NCI-H82 treated with DMSO at 0.1 percent for 48 hours (cell line): ENCODE results near the gene CBX8.
"Not testable (repeated sequence)": the region's sequence is repeated elsewhere in the genome, so short reads cannot be mapped to it uniquely, and the experiment has no call there.

Source experiments
- DNase-seq: peaks from one replicate; lab custom pipeline; 2025; ENCODE audit not compliant: unreplicated experiment; lab: John Stamatoyannopoulos, UW

Gene CBX8

DNA sequence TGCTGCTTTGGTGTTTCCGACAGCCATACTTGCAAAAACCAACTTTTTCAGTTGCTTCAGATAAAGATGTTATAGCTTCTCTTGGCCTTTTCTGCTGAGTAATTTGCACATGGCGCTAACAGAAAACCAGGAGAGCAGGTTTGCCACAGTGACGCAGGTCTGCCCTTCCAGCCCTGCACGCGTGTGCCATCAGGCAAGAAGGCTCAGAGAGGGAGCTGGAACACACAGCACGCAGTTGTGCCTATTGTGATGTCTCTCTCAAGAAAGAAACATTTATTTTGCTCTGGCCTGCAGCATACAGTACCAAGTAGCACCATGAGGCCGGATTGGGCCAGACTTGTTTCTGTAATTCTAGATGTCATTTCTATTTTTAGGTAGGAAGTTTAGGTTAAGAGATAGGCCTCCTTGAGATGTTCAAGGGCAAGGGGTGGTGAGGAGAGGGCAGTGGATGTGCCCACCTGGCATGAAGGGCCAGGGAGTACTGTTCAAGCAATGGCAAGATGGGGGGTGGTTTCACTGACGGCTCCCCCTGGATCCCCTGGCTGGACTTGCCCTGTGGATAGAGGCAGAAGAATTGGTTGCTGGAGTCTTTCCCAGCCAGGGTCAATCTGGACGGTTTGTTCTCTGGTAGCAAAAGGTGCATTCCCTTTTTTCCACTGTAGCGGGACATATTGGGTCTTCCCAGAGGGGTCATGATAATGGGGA, 17.1 kb downstream of the CBX8 start:
- DNase-seq = no peak

GRCh38 chr17:79779084-79779529, 17.8 kb downstream of the CBX8 start:
- DNase-seq = no peak

DNA sequence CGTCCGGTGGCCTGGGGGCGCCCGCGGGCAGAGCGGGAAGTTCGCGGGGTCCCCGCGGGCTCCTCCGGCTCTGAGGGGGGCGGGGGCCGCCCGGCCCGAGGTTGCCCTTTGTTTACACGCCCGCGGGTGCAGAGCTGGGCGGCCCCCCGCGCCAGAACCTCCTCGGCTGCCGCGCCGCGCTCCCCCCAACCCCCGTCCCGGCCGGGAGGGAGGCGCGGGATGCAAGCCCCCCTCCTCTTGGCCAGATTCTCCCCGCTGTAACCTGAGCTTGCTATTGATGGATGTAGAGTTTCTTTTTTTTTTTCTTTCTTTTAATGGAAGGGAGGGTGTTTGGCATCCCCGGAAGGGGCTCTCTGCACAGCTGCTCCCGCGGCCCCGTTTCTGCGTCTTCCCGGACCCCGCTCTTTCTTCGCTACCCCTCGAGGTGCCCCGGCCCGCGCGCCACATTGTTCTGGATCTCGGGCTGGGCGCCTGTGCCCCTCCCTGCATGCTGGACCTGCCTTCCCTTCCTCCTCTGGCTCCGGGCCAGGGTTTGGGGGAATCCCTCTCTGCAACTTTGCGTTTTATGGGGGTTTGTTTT, 18.3 kb downstream of the CBX8 start:
- no peak for DNase-seq

DNA sequence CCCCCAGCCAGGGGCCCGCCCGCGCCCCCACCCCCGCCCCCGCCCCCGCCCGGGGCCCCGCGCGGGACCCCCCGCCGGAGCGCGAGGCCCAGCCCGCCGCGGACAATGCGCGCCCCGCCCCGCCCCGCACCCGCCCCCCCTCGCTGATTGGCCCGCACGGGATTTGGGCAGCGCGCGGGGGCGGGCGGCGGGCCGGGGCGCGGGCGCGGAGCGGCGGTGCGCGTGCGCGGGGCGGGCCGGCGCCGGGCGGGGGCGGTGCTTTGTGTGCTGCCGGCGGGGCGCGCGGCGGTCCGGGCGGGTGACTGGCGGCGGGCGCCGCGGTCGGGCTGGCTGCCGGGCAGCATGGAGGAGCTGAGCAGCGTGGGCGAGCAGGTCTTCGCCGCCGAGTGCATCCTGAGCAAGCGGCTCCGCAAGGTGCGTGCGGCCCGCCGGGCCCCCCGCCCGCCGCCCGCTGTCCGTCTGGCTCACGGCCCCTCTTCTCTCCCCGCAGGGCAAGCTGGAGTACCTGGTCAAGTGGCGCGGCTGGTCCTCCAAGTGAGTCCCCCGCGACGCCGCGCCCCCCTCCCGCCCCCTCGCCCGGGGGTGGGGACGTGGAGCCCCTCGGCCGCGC, 18.9 kb downstream of the CBX8 start, which contains the start of gene CBX2:
TSS of gene CBX2 (plus strand) at position 255 of the 610 bp plus-strand sequence. CDS start at position 343, 88 bp downstream.
- peak; percentile 42 for DNase-seq

- no peak for DNase-seq
Measured at GRCh38 chr17:79777120-79777893, 19.6 kb downstream of the CBX8 start.

GRCh38 chr17:79776376-79777119, 20.3 kb downstream of the CBX8 start:
- DNase-seq = no peak

DNA sequence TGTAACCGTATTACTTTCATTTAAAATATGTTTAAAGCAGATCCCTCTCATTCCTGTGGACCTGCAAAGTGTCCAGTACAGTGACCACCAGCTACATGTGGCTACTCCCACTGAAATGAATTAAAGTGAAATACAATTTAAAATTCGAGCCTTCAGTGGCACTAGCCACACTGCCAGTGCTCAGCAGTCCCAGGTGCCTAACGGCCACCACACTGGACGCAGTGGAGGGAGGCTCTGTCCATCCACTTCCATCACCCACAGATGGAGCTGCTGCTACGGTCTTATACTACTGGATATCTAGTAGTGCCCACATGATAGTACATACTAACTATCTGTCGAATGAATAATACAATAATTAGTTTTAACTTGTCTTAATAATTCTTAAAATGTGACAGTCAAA, 21.2 kb downstream of the CBX8 start:
- no peak for DNase-seq

- DNase-seq = no peak
Measured at GRCh38 chr17:79774561-79774975, 22.3 kb downstream of the CBX8 start.

DNA sequence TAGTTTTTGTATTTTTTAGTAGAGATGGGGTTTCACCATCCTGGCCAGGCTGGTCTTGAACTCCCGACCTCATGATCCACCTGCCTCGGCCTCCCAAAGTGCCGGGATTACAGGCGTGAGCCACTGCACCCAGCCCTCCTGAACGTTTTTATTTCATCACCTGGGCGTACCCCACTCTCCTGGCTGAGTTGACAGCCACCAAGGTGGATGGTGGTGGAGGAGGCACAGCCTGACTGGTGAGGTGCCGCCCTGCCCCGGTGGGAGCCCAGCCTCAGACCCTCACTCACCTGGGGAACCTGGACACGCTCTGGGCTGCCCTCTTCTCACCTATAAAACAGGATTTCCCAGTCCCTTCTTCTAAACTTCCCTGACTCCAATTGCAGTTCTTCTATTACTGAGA, 24.2 kb downstream of the CBX8 start:
- DNase-seq = not testable (repeated sequence)

DNA sequence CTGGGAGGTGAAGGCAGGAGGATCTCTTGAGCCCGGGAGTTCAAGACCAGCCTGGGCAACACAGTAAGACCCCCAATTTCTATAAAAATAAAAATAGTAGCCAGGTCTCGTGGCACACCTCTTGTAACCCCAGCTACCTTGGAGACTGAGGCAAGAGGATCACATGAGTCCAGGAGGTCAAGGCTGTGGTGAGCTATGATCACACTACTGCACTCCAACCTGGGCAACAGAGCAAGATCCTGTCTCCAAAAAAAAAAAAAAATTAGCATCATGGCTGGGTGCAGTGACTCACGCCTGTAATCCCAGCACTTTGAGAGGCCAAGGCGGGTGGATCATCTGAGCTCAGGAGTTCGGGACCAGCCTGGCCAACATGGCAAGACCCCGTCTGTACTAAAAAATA, 25.6 kb downstream of the CBX8 start:
- no peak for DNase-seq

GRCh38 chr17:79769570-79770506, 27.0 kb downstream of the CBX8 start:
- DNase-seq = no peak

DNA sequence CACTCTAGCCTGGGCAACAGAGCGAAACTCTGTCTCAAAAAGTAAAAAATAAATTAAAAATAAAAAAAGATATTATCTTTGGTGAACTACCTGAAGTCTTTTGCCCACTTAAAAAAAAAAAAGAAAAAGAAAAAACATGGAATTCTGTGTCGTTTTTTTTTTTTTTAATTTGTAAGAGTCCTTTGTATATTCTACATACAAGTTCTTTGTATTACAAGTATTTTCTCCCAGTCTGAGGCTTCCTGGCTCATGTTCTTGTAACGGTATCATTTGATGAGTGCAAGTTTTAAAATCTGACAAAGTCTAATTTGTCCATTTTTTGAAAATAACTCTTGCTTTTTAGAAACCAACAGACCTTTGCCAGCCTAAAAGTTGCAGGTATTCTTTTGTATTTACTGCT, 31.2 kb downstream of the CBX8 start:
- no peak for DNase-seq

- DNase-seq = no peak
Measured at GRCh38 chr17:79761894-79762589, 34.8 kb downstream of the CBX8 start.

DNA sequence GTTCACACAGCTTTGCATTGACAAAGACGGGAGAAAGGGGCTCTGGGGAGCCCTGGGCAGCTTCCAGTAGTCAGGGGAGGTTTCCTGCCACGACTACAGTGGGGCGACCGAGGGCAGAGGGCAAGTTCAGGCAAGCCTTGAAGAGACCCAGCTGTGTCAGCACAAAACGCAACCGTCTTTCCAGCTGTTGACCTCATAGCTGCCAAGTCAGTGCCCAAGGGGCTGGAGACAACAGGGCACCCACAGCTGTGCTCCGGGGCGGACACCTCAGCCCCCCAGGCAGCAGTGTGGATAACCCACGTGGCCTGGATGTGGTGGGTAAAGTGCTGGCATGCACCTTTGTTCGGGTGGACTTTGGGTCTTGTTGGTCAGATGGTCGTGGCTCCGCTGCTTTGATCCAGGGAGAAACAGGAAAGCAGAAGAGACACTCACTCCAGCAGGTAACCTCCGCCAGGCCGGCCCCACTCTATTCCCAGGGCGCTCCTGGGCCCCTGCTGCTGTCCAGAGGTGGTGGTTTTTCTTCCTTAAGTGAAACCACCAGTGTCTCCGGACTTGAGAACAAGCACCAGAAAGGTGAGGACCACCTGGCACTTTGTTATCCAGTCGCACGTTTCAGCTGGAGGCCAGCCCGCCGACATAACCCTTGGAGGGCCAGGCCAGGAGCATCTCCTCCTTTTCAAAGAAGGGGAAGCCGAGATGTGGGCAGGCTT, 36.5 kb downstream of the CBX8 start:
- DNase-seq = no peak

GRCh38 chr17:79758271-79758670, 38.6 kb downstream of the CBX8 start:
- DNase-seq = no peak

- no peak for DNase-seq
Measured at GRCh38 chr17:79757140-79757745, 39.6 kb downstream of the CBX8 start.

- no peak for DNase-seq
Measured at GRCh38 chr17:79755591-79755990, 41.3 kb downstream of the CBX8 start.

DNA sequence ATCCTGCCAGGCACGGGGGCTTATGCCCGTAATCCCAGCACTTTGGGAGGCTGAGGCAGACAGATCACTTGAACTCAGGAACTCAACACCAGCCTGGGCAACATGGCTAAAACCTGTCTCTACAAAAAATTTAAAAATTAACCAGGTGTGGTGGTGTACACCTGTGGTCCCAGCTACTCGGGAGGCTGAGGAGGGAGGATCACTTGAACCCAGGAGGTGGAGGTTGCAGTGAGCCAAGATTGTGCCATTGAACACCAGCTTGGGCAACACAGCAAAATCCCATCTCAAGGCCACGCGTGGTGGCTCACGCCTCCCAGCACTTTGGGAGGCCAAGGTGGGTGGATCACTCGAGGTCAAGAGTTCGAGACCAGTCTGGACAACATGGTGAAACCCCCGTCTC, 42.0 kb downstream of the CBX8 start:
- DNase-seq = not testable (repeated sequence)
